Breast epithelium (tissue), 4 donors: ENCODE results near the gene RAB43. TPM values are rescaled to one million over a fixed set of nuclear protein-coding genes. Genes with fewer than 3 reads are reported as not detected.

Experiments
- DNase-seq, 2 donors: peaks; one replicate each; pipeline ENCODE4 v3.0.0-alpha.2; 2019; ENCODE audit warnings: low spot score in 2 of 2
- H3K27ac ChIP-seq, 2 donors: fragments of 200-600 bp; sonication (generic) in 1 of 2; one replicate each; pipeline ENCODE4 v1.5.1; 2016 to 2019; ENCODE audit warnings: mild to moderate bottlenecking in 1 of 2
- H3K27me3 ChIP-seq, 2 donors: fragments of 200-600 bp; sonication (generic) in 1 of 2; one replicate each; pipeline versions ENCODE4 v1.5.1 to v1.6.0; 2017 to 2019; ENCODE audit warnings: control low read depth in 1 of 2, mild to moderate bottlenecking in 1 of 2
- H3K36me3 ChIP-seq: fragments of 200-600 bp; one replicate; pipeline ENCODE4 v1.5.1; 2019
- H3K4me1 ChIP-seq, 2 donors: fragments of 200-600 bp; sonication (generic); one replicate each; pipeline ENCODE4 v1.5.1; 2016 to 2019; ENCODE audit warnings: control low read depth in 1 of 2
- H3K4me3 ChIP-seq, 3 donors: fragments of 200-600 bp; sonication (generic); 1 replicate in 2 of 3; 2 replicates in 1 of 3; pipeline ENCODE4 v1.5.1; 2016 to 2019; ENCODE audit warnings: mild to moderate bottlenecking in 3 of 3, moderate library complexity in 2 of 3
- H3K9me3 ChIP-seq, 2 donors: fragments of 200-600 bp; sonication (generic) in 1 of 2; one replicate each; pipeline ENCODE4 v1.5.1; 2016 to 2019; ENCODE audit warnings: control low read depth in 1 of 2
- POLR2A ChIP-seq: fragments of 450-650 bp; IDR thresholded peaks from one replicate; pipeline ENCODE4 v1.6.1; 2016; ENCODE audit warnings: antibody characterized with exemption, mild to moderate bottlenecking, moderate library complexity
- POLR2AphosphoS5 ChIP-seq, 3 donors: sonication (generic); formaldehyde crosslinking; IDR thresholded peaks; one replicate each; pipeline ENCODE4 v1.6.1; 2017; ENCODE audit warnings: antibody characterized with exemption in 3 of 3
- intact Hi-C: fragments of 100-400 bp; cut with DNase I; formaldehyde crosslinking; loops from one replicate; pipeline ENCODE4 v1.15.1; 2023; ENCODE audit warnings: low total_unique reads
- total RNA-seq, 3 donors: library from RNA; depleted of rRNA; stranded (reverse); fragments of >200 nt; gene quantifications; one replicate each; pipeline ENCODE4 v1.1.0, GENCODE V29; 2016
- TF ChIP-seq, protein P1 (sequence below), 3 donors: fragments of 450-650 bp; IDR thresholded peaks; one replicate each; pipeline ENCODE4 v1.5.1; 2016 to 2017; ENCODE audit warnings: antibody characterized with exemption in 3 of 3, mild to moderate bottlenecking in 3 of 3, moderate library complexity in 3 of 3

The RAB43 gene
- total RNA-seq, 3 donors from 2014 or later = 5.6 to 17.0 (median 17.0) TPM

DNA sequence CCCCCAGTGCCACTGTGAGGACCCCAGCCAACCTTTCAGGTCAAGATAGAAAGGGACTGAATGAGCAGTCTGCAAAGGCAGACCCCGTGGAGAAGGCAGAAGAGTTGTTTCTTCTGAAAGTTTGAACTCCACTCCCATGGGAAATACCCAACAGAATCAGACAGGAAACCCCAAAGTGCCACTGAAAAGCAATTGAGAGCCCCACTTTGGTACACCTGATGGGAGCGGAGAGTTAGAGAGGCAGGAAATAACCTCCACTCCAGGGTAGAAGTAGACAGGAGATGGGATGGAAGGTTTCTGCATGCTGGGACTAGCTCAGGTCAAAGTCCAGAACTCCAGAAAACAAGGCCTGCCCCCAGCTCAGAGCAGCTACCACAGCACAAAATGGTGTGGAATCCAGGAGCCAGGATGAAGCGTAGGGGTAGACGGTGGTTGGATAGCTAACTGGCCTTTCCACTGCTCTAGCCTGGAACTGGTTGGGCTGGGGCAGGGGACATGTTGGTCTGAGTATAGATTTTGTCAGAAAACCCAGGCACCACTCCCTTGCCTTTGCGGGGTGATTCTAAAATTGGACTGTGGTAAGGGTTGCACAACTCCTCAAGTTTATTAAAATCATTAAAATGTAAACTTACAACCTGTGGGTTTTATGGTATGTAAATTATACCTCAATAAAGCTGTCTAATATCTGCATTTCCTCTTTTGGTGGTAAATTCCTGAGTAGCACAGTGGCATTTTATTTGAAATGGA lies 1.9 kb upstream of the RAB43 start:
- Histone ChIP-seq H3K4me3 (no peak overlapping the region), H3K9me3 (no peaks in the 10 kb centered on the region), H3K27me3 (no peaks in the 10 kb centered on the region), H3K4me1 (no peaks in the 10 kb centered on the region), H3K27ac (peak overlapping the region; percentile 50 to 94), H3K36me3 (no peaks in the 10 kb centered on the region)
- intact Hi-C loops = no loop called here
- no peak for TF ChIP-seq POLR2A
- no peak for DNase-seq

DNA sequence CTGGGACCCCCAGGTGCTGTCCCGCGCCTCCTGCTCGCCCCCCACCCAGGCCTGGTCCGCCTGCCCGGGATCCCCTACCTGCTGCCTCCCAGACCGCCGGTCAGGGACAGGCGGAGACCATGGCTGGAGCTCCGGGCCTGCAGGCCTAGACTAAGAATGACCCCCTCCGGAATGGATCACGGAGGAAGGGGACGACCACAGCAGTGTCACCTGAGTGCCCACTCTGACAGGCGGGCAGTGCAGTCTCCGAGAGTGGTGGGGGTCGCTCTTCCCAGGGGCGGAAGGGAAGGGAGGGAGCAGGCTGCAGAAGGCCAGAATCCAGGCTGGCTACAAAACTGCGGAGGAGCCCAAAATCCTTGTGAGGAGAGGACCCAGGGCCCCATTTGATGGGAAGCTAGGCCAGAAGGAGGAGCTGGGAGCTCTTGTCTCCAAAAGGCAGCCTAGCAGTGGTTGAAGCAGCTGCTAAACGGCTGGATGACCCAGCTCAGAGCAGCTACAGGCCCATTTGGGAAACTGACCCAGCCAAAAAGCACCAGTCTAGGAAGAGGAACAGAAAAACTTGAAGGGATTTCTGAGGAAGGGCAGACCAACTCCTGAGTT lies 908 bp upstream of the RAB43 start:
- Histone ChIP-seq H3K4me1 (no peaks in the 10 kb centered on the region), H3K4me3 (peak overlapping the region; percentile 81 to 94 (median 82)), H3K27me3 (no peaks in the 10 kb centered on the region), H3K9me3 (no peaks in the 10 kb centered on the region), H3K36me3 (no peaks in the 10 kb centered on the region), H3K27ac (peak overlapping the region; percentile 94 to 97)
- intact Hi-C loops = no loop called here
- TF ChIP-seq POLR2AphosphoS5 (IDR thresholded peaks at IDR 0.05) = no peak
- TF ChIP-seq, protein P1, sequence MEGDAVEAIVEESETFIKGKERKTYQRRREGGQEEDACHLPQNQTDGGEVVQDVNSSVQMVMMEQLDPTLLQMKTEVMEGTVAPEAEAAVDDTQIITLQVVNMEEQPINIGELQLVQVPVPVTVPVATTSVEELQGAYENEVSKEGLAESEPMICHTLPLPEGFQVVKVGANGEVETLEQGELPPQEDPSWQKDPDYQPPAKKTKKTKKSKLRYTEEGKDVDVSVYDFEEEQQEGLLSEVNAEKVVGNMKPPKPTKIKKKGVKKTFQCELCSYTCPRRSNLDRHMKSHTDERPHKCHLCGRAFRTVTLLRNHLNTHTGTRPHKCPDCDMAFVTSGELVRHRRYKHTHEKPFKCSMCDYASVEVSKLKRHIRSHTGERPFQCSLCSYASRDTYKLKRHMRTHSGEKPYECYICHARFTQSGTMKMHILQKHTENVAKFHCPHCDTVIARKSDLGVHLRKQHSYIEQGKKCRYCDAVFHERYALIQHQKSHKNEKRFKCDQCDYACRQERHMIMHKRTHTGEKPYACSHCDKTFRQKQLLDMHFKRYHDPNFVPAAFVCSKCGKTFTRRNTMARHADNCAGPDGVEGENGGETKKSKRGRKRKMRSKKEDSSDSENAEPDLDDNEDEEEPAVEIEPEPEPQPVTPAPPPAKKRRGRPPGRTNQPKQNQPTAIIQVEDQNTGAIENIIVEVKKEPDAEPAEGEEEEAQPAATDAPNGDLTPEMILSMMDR (IDR thresholded peaks at IDR 0.05) = no peak
- no peak for TF ChIP-seq POLR2A
- DNase-seq = peak in 1 of 2 donors; percentile 19

DNA sequence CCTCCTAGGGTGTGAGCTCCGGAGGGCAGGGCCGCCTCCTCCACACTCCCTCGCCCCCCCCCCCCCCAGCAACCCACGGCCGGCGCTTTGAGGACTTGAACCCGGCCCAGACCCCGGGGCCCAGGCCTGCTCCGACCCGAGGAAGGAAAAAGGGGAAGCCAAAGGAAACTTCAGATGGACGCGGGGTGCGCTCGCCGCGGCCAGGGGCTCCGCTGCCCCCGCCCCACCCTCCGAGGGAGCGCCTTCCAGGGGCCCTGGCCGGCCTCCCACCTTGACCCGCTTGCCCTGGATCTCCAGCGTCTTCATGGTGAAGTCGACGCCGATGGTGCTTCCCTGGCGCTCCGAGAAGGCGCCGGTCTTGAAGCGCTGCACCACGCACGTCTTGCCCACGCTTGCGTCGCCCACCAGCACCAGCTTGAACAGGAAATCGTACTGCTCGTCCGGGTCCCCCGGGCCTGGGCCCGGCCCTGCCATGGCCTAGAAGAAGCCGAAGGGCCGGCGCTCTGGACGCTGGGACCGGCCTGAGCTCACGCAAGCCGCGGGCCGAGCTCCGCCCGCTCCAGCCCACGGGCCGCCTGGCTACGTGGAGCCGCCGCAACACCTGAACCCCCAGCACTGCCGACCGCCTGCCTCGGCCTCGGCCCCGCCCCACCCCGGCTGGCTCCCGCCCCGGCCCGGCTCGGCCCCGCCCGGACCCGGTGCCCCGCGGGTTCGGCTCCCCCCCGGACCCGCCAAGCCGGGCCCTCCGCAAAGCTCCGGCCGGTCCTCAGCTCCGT lies 400 bp downstream of the RAB43 start:
- H3K9me3 ChIP-seq = no peaks in the 10 kb centered on the region
- TF ChIP-seq, protein P1 (IDR thresholded peaks at IDR 0.05) = peak in 1 of 3 donors; percentile 8
- peak in 1 of 3 donors; percentile 40 for TF ChIP-seq POLR2AphosphoS5 (IDR thresholded peaks at IDR 0.05)
- no peak for TF ChIP-seq POLR2A
- no peaks in the 10 kb centered on the region for H3K36me3 ChIP-seq
- no peaks in the 10 kb centered on the region for H3K27me3 ChIP-seq
- intact Hi-C loops = no loop called here
- no peak for DNase-seq
- peaks cover 0 to 2% of the 10 kb centered on the region in 2 donors for H3K4me1 ChIP-seq
- H3K4me3 ChIP-seq = peak overlapping the region; percentile 81 to 94 (median 82)
- peak overlapping the region; percentile 94 to 97 for H3K27ac ChIP-seq

DNA sequence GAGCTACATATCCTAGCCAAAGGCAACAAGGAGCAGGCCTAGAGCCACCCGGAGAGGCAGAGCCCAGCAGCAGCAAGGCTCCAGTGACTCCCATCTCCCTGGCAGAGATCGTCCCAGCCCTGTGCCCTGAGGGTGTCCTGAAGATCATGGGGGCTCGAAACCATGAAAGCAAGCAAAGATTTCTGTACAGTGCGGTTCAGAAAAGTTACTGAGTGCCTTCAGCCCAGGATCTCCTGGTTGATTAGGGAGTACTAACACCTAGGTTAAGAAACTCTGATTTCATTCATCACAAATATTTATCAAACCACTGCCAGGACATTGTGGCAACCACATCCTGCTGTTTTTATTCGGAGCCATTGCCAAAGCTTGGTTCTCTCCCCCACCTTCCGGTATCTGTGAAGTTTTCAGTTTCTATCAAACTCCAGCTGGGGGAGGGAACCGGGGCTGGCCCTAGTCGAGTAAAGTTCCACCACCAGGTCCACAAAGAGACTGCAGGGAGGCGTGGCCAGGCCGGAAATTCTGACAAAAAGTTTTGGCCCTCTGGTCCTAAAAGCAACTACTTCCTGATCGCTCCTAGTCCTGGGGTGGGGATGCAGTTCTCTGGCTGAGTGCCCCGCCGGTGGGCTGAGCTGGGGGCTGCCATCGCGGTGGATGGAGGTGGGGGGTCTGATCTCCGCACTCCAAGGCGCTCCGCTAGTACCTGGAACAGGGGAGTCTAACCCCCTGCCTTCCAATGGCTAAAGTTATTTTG lies 1.2 kb downstream of the RAB43 start:
- Histone ChIP-seq H3K27ac (peak overlapping the region; percentile 94 to 97), H3K27me3 (no peaks in the 10 kb centered on the region), H3K9me3 (no peaks in the 10 kb centered on the region), H3K4me3 (peak overlapping the region; percentile 81 to 94 (median 82)), H3K4me1 (peaks cover 0 to 2% of the 10 kb centered on the region in 2 donors), H3K36me3 (no peaks in the 10 kb centered on the region)
- peak; percentile 85 to 91 for DNase-seq
- peak in 2 of 3 donors; percentile 5 to 17 for TF ChIP-seq POLR2AphosphoS5 (IDR thresholded peaks at IDR 0.05)
- TF ChIP-seq POLR2A = peak; percentile 64
- TF ChIP-seq, protein P1 (IDR thresholded peaks at IDR 0.05) = peak in 2 of 3 donors; percentile 31 to 64
- intact Hi-C loops = no loop called here
